ENCODE results near the gene ACSS3. TPM values are rescaled to one million over a fixed set of nuclear protein-coding genes. Genes with fewer than 3 reads are reported as not detected.

ACSS3 gene
- polyA plus RNA-seq, 1 donor (not counting 4 experiments of a cell fraction or from before 2014, with no cell fraction given) = 0.30 TPM

GRCh38 chr12:81216739-81217138 is 138.9 kb downstream of the ACSS3 start:
- DNase-seq (ENCODE audit: low read depth, low spot score) = peak; percentile 36
- dilution Hi-C loops (cut with MboI; ENCODE audit: extremely low pct_ligation_motif_present, low sequenced_read_pairs) = no loop called here

GRCh38 chr12:81221681-81222080 is 143.8 kb downstream of the ACSS3 start:
- Histone ChIP-seq H3K27ac (ENCODE audit: control insufficient read depth, insufficient read depth, low read length) (no peak overlapping the region), H3K36me3 (ENCODE audit: control insufficient read depth in 2 of 2, extremely low read depth in 1 of 2, insufficient read depth in 2 of 2, low read length in 2 of 2) (no peaks in the 10 kb centered on the region), H3K9ac (ENCODE audit: control insufficient read depth, extremely low read depth, insufficient read depth, low read length) (no peak overlapping the region), H3K4me3 (ENCODE audit: control insufficient read depth in 2 of 3, extremely low read depth in 1 of 3, insufficient read depth in 2 of 3, low read depth in 1 of 3, low read length in 3 of 3) (no peak overlapping the region), H4K20me1 (ENCODE audit: control insufficient read depth, extremely low read depth, insufficient read depth, low read length) (no peaks in the 10 kb centered on the region), H3K27me3 (ENCODE audit: control insufficient read depth, extremely low read depth, insufficient read depth, low read length) (no peaks in the 10 kb centered on the region), H3K4me1 (ENCODE audit: control insufficient read depth, extremely low read depth, insufficient read depth, low read length) (peaks cover 3% of the 10 kb centered on the region), H3K79me2 (ENCODE audit: control insufficient read depth, insufficient read depth, low read length) (no peaks in the 10 kb centered on the region), H3K9me3 (ENCODE audit: control insufficient read depth, low read depth, low read length) (no peaks in the 10 kb centered on the region), H2AFZ (ENCODE audit: control insufficient read depth, low read length) (peak overlapping the region; percentile 9), H3K9me1 (ENCODE audit: control insufficient read depth, extremely low read depth, insufficient read depth, low read length) (no peaks in the 10 kb centered on the region), H3K4me2 (ENCODE audit: control insufficient read depth, extremely low read depth, insufficient read depth, low read depth, low read length) (no peak overlapping the region)
- FAIRE-seq (no peak), DNase-seq (ENCODE audit: low read depth, low spot score) (no peak)
- dilution Hi-C loops (cut with MboI; ENCODE audit: extremely low pct_ligation_motif_present, low sequenced_read_pairs) = no loop called here
- TF ChIP-seq EZH2 (IDR thresholded peaks at IDR 0.05; ENCODE audit: low read length) = no peak
- TF ChIP-seq CTCF (optimal IDR thresholded peaks at IDR 0.05 in 1 of 3, IDR thresholded peaks at IDR 0.05 in 1 of 3, conservative IDR thresholded peaks at IDR 0.05 in 1 of 3; ENCODE audit: extremely low read depth in 1 of 3, insufficient read depth in 2 of 3, low read length in 3 of 3) = no peak

More at GRCh38 chr12:81216739-81217138, 138.9 kb downstream of the ACSS3 start:
- Histone ChIP-seq H3K9me1 (ENCODE audit: control insufficient read depth, extremely low read depth, insufficient read depth, low read length) (no peaks in the 10 kb centered on the region), H3K27me3 (ENCODE audit: control insufficient read depth, extremely low read depth, insufficient read depth, low read length) (no peaks in the 10 kb centered on the region), H3K79me2 (ENCODE audit: control insufficient read depth, insufficient read depth, low read length) (no peaks in the 10 kb centered on the region), H3K4me2 (ENCODE audit: control insufficient read depth, extremely low read depth, insufficient read depth, low read depth, low read length) (peak overlapping the region; percentile 45), H2AFZ (ENCODE audit: control insufficient read depth, low read length) (no peak overlapping the region), H3K9me3 (ENCODE audit: control insufficient read depth, low read depth, low read length) (no peaks in the 10 kb centered on the region), H3K36me3 (ENCODE audit: control insufficient read depth in 2 of 2, extremely low read depth in 1 of 2, insufficient read depth in 2 of 2, low read length in 2 of 2) (no peaks in the 10 kb centered on the region), H3K27ac (ENCODE audit: control insufficient read depth, insufficient read depth, low read length) (no peak overlapping the region), H3K9ac (ENCODE audit: control insufficient read depth, extremely low read depth, insufficient read depth, low read length) (no peak overlapping the region), H3K4me3 (ENCODE audit: control insufficient read depth in 2 of 3, extremely low read depth in 1 of 3, insufficient read depth in 2 of 3, low read depth in 1 of 3, low read length in 3 of 3) (no peak overlapping the region), H4K20me1 (ENCODE audit: control insufficient read depth, extremely low read depth, insufficient read depth, low read length) (no peaks in the 10 kb centered on the region), H3K4me1 (ENCODE audit: control insufficient read depth, extremely low read depth, insufficient read depth, low read length) (peaks cover 7% of the 10 kb centered on the region)
- TF ChIP-seq CTCF (optimal IDR thresholded peaks at IDR 0.05 in 1 of 3, IDR thresholded peaks at IDR 0.05 in 1 of 3, conservative IDR thresholded peaks at IDR 0.05 in 1 of 3; ENCODE audit: extremely low read depth in 1 of 3, insufficient read depth in 2 of 3, low read length in 3 of 3) (no peak), EZH2 (IDR thresholded peaks at IDR 0.05; ENCODE audit: low read length) (no peak)
- no peak for FAIRE-seq

Measured in keratinocyte (primary cell).